SKM-1 (cell line): ENCODE results near the gene CAVIN1.
"Not testable (repeated sequence)": the region's sequence is repeated elsewhere in the genome, so short reads cannot be mapped to it uniquely, and the experiment has no call there.

ENCODE experiments used
- DNase-seq: peaks from one replicate; lab custom pipeline; 2025; ENCODE audit not compliant: unreplicated experiment; lab: John Stamatoyannopoulos, UW

The CAVIN1 gene

DNA sequence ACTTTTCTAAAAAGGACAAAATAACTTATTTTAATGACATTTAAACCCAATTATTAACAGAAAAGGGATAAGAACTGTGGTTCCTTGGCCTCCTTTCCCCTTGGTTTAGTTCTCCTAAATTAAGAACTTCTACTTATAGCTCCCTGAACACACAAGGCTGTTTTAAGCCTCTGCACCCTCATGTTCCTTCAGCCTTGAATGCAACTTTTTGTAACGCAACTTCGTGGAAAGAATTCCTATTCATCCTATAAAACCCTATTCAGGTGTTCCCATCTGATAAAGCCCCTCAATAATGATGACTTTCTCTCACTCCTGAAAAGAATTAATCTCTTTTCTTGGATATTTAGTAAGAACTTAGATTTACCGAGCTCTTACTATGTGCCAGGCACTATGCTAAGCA, 41.2 kb downstream of the CAVIN1 start:
- DNase-seq = no peak

DNA sequence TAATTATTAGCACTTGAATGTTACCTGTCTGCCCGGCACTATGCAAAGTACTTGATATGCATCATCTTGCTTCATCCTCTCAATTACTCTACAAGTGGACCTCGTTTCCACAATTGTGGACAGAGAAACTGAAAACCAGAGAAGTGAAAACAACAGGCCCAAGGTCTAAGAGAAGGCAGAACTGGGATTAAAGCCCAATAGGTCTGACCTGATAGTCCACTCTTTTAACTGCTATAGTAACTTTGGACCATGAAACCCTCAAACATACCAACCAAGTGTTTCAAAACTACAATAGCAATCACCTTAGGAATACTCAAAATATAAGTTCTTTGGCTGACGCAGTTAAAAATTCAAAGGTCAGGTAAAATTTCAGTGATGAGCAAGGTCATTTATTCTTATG, 42.1 kb downstream of the CAVIN1 start:
- DNase-seq = no peak

DNA sequence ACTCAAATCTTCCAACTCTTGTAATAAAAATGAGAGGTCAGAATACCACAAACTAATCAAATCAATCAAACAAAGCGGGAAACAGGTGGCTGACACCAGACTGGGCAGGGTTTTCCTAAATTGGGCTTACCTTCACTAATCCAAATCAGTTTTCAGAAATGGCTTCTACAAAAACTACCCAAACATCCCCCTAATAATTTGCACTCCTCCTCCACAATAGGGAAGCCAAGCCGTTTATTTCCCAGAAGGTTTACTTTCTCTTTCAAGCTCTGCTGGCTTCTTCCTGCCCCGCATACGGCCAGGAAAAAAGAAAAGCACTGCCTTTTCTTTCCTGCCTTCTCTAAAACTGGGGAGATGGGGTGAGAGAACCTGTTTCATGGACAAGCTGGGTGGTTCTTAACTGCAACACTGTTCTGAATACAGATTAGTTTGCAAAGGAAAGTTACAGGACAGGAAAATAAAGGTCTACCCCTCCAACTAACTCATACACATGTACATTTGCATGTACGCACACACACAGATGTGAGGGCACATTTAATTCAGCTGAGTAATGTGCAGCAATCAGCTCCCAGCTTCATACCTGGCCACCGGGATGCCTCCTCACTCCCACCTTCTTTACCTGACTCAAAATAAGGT, 44.0 kb downstream of the CAVIN1 start:
- no peak for DNase-seq

DNA sequence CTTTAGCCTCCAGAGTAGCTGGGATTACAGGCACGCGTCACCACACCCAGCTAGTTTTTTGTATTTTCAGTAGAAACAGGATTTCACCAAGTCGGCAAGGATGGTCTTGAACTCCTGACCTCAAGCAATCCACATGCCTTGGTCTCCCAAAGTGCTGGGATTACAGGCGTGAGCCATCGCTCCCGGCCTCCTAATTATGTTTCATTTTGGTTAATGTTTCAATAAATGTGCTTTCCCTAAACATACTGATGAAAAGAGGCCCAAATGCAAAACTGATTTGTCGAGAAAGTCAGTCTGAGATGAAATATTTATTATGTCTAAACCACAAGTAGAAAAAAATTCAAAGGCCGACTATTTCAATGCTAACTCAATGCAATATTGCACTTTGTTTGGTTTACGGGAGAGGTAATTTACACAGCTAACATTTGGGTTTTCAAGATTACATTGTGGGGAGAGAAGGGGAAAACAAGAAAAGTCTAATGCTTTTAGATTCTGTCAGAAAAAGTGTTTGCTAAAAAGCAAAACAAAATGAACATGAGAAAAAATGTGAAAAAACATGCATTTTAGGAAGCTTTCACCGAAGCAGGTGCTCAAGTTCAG, 44.6 kb downstream of the CAVIN1 start:
- DNase-seq = no peak

DNA sequence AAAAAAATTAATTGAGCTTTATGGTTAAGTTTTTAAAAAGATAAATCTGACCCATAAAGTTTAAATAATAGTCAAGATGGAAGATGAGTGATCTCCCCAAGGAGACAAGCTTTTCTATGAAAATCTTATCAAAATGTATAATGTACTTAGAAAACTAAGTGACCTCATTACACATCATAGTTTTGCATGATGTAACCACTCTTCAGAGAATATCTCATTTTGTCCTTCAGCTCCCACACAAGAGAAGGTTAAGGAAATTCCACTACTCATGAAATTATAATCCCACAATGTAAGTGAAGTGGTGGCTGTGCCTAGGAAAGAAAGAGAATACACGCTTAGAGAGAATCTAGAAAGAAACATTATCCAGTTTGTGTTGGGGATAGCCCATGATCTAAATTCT, 49.2 kb downstream of the CAVIN1 start:
- no peak for DNase-seq

DNA sequence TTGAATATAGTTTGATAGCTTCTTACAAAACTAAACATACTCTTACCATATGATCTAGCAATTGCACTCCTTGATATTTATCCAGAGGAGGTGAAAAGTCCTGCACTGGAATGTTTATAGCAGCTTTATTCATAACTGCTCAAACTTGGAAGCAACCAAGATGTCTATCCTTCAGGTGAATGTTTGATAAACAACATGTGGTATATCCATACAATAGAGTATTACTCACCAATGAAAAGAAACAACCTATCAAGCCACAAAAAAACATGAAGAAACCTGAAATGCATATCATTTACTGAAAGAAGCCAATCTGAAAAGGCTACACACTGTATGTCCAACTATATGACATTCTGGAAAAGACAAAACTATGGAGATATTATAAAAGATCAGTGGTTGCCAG, 50.9 kb downstream of the CAVIN1 start:
- DNase-seq = no peak

DNA sequence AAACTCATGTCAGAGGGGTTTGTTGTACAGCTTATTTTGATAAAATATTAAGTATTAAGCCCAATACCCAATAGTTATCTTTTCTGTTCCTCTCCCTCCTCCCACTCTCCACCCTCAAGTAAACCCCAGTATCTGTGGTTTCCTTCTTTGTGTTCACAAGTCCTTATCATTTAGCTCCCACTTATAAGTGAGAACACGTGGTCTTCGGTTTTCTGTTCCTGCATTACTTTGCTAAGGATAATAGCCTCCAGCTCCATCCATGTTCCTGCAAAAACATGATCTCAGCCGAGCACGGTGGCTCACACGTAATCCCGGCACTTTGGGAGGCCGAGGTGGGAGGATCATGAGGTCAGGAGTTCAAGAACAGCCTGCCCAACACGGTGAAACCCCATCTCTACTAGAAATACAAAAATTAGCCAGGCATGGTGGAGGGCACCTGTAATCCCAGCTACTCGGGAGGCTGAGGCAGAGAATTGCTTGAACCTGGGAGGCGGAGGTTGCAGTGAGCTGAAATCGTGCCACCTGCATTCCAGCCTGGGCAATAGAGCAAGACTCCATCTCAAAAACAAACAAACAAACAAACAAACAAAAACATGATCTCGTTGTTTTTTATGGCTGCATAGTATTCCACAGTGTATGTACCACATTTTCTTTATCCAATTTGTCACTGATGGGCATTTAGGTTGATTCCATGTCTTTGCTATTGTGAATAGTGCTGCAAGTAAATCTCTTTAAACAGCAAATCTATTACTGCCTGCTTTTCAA, 54.1 kb downstream of the CAVIN1 start:
- not testable (repeated sequence) for DNase-seq

DNA sequence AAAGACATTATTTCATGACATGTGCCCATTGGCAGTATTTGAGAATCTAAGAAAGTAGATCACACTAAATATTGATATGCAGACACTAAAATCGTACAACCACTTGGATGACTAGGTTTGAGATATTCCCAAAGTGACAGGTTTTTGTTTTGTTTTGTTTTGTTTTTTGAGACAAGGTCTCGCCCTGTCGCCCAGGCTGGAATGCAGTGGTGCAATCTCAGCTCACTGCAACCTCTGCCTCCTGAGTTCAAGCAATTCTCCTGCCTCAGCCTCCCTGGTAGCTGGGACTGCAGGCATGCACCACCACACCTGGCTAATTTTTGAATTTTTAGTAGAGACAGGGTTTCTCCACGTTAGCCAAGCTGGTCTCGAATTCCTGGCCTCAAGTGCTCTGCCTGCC, 54.7 kb downstream of the CAVIN1 start:
- not testable (repeated sequence) for DNase-seq

DNA sequence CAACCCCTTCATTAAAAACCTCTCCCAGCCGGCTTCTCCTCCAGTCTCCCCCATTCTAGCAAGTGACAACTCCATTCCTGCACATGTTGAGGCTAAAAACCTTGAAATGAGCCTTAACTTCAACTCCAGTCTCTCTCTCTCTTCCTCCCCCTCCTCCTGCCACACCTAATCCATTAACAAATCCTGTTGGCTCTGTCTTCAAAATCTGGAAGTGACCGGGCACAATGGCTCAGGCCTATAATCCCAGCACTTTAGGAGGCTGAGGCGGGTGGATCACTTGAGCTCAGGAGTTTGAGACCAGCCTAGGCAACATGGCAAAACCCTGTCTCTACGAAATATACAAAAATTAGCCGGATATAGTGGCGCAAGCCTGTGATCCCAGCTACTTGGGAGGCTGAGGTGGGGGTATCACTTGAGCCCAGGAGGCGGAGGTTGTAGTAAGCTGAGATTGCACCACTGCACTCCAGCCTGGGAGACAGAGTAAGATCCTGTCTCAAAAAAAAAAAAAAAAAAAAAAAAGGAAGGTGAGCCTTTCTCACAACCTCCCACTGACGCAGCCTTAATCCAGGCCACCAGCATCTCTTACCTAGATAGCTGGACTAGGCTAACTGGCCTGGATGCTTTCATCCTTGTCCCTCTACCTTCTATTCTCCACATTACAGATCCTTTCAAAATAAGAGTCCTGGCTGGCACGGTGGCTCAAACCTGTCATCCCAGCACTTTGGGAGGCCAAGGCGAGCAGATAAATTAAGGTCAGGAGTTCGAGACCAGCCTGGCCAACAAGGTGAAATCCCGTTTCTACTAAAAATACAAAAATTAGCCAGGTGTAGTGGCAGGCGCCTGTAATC, 56.7 kb downstream of the CAVIN1 start:
- DNase-seq = not testable (repeated sequence)

DNA sequence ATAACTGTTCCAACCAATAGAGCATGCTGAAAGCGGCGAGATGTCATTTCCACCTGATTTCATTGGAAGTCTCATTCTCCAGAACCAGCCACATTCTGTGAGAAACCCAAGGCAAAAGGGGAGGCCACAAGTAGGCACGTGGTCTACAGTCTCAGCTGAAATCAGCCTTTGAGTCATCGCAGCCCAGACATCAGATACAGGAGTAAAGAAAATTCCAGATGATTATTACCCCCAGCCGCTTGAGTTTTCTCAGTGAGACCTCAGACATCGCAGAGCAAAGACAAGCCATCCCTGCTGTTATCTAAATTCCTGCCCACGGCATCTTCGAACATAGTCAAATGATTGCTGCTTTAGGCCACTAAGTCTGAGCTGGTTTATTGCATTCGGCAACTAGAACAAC, 57.9 kb downstream of the CAVIN1 start:
- no peak for DNase-seq

DNA sequence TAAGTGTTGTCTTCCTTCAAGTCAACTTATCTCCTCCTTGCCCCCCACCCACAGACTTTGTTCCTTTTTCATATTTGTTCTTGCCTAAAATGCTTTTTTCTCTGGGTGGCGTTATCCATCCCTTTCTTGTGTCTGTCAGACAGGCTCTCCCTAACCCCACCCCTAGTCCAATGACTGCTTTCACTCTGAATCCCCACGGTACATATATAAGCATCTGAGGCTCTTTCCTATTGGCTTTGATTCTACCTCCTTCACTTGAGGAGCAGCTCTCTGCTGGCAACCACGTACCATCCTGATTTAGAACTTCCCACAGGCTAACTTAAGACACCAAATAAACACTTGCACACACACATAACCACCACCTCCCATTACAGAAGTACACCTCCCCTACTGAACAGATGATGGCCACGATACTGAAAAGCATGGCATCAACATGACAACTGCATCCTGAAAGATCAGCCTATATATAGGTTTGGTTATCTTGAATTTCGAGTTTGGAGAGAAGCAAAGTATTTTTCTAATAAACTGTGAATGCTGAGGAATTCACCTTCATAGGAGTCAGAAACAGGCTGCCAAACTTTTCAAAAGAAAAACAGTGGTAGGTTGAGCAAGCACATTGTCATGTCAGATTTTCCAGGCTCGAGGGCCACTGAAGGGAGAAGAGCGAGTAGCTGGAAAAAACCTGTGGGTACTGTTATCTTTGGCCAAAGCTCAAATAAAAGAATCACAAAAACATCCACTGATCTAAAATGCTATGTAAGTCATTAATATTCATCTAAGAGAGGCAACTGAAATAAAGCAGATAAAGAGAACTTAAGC, 59.1 kb downstream of the CAVIN1 start:
- no peak for DNase-seq

DNA sequence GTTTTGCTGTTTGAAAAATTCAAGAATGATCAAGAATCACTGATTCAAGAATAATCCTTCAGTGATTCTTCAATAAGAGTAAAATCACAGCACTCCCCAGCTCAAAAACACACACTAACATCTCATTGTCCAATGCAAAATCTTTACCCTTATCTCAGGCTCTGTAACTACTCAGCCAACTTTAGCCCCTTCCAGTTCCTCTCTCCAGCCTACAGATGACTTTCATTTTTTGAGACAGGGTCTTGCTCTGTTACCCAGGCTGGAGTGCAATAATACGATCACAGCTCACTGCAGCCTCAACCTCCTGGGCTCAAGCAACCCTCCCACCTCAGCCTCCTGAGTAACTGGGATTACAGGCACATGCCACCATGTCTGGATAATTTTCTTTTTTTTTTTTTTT, 59.8 kb downstream of the CAVIN1 start:
- no peak for DNase-seq

DNA sequence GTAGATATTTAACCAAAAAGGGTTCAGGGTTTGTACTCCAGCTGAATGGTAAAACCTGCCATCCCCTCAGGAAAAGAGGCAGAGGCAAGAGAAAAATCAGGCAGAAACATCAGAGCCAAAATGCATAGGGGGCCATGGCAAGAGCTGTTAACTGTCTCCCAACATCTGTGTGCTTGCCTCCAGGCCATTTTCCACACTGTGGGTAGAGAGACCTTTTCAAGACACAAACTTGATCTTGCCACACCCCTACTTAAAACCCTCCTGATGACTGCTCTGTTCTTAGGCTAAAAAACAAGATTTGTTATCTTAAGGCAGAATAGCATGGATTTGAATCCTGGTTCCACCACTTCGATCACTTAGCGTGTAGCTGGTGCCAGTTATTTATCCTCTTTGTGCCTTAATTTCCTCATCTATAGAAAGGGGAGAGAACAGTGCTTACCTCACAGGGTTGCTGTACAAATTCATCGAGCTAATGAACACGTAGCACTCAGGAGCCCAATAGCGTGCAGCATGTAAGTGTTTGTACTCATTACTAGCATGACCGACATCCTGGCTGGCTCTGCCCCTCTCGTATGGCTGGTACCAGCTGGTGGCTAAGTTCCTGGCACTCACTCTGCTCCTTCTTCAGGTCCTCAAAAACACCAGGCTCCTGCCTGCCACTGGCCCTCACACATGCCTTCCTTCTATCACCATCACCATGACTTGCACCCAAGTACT, 60.7 kb downstream of the CAVIN1 start:
- DNase-seq = no peak

DNA sequence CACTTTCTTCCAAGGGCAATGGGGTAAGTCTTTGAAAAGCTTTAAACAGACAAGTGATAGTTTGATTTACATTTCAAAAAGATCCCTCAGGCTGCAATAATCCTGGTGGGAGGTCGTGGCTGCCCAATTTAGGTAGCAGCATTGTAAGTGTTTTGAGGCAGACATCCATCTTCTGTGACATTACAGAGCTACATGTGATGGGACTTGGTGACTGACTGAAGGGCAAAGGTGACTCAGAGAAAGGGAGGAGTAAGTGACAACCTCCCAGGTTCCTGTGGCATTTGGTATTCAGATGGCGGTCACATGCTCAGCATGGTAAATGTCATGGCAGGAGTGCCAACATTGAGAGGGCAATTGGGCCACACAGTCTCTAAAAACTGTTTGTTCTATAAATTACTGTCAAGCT, 61.3 kb downstream of the CAVIN1 start:
- DNase-seq = no peak

DNA sequence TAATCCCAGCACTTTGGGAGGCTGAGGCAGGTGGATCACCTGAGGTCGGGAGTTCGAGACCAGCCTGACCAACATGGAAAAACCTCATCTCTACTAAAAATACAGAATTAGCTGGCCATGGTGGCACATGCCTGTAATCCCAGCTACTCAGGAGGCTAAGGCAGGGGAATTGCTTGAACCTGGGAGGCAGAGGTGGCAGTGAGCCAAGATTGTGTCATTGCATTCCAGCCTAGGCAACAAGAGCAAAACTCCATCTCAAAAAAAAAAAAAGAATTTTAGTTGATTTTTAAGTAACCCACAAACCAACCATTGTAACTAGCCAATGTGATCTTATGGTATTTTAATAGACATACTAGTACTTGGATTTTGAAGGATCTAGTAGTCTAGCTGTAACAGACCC, 62.7 kb downstream of the CAVIN1 start:
- not testable (repeated sequence) for DNase-seq

DNA sequence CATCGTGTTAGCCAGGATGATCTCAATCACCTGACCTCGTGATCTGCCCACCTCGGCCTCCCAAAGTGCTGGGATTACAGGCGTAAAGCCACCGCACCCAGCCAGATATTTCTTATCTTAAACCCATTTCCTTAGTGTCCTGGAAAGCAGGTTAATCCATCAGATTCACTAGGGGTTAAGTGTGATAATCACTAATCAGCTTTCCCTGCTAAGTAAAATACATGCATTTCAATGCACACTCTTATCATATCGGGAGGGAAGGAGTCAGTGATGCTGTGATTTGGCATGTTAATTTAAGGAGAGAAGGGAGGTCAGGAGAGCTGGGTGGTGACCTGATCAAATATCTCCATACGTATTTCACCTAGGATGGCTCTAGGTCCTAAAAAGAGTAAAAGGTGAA, 63.9 kb downstream of the CAVIN1 start:
- no peak for DNase-seq

DNA sequence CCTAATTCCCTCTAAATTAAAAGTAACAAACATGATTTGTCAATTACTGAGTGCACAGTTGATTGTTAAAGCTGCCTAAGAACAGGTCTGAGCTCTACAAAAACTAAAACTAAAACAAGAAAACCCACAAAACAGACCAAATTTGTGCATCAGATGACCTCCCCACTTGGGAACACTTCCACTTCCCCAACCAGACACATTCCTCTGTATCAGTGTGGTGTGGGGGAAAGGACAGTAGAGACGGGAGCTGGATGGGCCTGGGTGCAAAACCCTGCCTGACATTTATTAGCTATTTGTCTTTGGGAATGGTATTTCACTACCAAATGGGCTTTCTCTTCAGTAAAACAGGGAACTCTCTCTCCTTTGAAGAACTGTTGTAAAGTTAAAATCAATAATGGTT, 64.6 kb downstream of the CAVIN1 start:
- DNase-seq = no peak

DNA sequence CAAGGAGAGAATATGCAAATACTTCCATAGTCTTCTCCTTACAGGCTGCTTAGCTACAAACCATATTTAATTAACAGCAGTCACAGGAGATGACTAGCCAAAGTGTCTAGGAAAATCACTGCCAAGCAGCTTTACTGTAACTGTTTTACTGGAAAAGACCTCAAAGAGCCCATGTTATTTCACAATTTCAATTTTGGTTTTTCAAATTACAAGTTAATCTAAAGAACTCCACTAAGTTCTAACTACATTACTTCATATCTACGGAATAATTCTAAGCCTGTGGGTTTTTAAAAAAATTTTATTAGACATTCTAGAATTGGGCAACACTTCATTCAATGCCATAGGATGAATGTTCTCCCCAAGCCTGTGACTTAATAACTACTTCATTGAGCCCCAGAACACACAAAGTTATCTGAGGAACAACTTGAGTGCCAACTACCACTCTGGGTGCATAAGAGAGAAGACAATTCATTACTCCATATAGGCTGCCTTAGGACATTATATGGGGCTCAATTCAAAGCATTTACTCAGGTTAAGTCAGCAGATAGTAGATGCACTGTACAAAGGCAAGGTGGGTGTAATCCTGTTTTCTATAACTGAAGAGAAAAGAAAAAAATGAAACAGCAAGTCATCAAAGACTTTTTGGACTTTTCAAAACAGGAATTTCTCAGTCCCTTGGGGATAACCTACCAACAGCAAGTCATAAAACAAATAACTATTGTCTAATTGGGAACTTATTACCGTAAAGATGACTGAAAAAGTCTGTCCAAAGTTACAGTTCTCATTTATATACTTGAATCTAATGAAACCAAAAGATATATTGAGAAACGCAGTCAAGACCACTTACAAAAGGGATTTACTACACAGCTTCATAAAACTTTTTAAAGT, 67.9 kb downstream of the CAVIN1 start:
- DNase-seq = no peak
